DND-41 (cell line): ENCODE data around the gene CKLF.

Experiments used
- CTCF ChIP-seq: IDR thresholded peaks from 2 replicates; pipeline ENCODE4 v1.5.1; 2012; ENCODE audit warnings: borderline replicate concordance, low read length, moderate library complexity, mild to moderate bottlenecking; ENCODE audit not compliant: poor library complexity, severe bottlenecking; ENCODE audit errors: extremely low read depth
- EZH2 ChIP-seq: IDR thresholded peaks from 3 replicates; pipeline ENCODE4 v1.6.1; 2012; ENCODE audit warnings: borderline replicate concordance, low read depth, mild to moderate bottlenecking, moderate library complexity, low read length, inconsistent platforms; ENCODE audit not compliant: severe bottlenecking

GRCh38 chr16:66509576-66509975 lies 42.8 kb upstream of the CKLF start:
- TF ChIP-seq CTCF, result no peak
- no peak for TF ChIP-seq EZH2
